GM18868 (cell line): ENCODE measurements around the gene CUEDC1.
A peak's percentile ranks its signal among the peaks of the same experiment; 100 is the strongest.

Experiments used
- ATAC-seq: cut with Tn5 transposase; IDR thresholded peaks from one replicate; pipeline ENCODE4 v1.9.1; 2021; ENCODE audit warnings: mild to moderate bottlenecking, moderate library complexity; ENCODE audit not compliant: unreplicated experiment

Gene CUEDC1

DNA sequence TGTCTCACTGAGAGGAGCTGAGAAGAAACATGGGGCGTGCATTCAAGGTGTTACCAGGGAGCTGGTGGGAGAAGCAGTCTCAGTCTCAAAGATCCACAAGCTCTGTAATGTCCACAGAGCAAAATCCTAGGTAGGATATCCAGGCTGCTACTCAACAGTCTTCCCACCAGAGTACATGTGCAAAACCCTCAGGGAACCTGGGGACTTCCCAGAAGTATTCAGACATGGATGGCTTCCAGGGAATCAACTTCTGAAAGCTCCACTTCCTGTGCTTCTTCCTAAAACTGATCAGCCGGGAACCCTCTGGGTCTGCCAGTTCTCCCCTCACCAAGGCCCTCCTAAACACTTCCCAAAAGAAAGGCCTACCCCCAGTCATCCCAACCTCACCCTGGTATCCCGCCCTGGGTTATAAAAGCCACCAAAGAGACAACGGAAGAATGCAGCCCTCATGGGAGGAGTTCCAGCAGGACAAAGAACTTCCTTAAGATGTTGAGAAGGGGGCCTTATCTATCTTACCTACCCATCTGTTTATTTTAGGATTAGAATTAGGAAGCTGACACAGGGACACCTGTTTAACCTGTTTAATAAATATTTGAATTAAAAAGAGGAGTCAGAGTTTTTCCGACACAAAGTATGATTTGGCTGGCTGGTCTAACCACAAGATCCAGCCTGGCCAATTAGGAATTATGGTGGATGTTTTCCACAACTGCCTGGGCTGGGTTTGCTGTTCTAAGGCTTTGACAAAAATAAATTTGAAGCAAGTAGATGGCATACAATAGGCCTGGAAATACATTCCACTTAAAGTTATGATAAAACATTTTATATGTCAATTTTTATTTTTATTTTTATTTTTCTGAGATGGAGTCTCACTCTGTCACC, 37.0 kb downstream of the CUEDC1 start:
- ATAC-seq = no peak

DNA sequence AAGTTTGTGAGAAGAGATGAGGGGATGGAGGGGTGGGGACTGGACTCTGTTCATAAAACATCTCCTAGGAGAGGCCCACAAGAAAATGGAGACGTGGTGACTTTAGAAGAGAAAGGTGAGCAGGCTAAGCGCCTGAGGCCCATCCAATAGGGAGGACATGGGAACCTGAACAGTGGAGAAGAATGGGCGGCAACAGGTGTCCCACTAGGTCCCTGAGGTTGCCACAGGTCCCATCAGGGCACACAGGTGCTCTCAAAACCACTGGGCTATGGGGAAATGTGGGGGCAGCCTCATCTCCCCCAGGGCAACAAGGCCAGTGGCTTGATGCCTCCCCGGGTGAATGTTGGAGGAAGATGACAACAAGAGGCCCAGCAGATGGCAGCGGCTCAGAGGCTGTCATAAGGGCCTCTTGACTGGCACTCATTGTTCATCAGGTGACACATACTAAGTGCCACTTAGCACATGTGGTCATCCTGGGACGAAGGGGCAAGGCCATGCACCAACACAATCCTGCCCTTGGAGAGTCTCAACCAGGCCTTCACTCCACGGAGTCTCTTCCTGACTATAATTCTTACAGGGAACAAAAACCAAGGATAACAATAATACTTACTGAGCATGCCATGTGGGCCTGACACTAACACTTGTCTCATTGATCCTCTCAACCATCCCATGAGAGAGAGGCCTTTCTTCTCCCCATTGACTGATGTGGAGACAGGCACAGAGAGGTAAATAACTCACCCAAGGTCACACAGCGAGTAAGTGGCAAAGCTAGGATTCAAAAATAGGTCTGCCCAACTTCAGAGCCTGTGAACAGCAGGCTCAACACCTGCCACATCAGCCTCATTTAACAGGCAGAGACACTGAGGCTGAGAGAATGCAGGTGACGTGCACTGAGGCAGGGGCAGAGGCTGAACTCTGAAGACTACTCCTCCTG, 38.0 kb downstream of the CUEDC1 start:
- no peak for ATAC-seq

DNA sequence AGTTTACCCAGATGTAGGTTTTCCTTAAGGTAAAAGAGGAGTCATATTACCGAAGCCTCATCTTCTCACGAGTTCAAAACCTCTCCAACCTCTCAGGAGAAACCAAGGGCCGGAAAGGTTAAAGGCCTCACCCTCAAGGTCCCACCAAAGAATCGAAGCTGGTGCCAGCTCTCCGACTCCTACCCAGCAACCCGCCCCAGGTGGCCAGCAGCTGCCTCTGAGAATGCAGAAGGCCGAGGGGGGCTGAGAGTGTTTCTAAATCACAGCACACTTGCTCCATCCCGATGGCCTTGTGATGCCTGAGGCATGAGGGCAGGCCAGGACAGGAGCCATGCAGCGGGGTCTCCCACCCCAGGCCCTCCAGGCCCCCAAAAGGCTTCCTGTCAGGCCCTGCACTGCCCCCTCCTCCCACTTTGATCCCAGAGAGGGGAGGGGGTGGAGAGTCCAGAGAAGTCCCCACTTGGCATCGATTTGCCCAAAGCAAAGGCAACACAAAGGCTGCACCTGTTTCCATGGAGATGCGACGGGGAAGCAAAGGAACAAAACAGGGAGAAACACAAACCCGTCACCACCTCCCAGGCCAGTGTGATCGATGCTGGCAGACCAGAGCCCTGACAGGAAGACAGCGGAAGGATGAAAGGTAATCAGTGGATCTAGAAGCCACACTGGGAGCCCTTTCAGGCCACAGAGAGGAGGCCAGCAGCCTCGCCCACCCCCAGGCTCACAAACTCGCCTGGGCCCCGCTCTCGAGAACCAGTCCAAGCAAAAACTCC, 39.0 kb downstream of the CUEDC1 start:
- ATAC-seq = no peak

DNA sequence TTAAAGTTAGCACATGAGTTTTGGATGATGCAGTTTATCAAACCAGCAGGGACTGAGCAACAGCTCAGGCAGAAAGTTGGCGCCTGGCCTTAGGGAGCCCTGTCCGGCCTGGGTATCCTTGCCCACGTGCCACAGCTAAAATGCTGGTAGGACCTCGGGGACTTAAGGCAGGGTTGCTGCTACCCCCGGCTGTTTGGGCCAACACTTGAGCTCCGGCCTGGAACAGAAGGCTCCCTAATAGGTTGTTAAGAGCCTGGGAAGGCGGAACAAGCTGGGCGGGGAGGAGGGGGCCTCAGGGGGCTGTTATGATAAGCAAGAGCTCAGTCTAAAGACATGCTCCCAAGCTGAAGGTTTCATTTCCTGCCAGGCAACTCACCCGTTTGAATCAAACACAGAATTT, 39.7 kb downstream of the CUEDC1 start:
- ATAC-seq = no peak

DNA sequence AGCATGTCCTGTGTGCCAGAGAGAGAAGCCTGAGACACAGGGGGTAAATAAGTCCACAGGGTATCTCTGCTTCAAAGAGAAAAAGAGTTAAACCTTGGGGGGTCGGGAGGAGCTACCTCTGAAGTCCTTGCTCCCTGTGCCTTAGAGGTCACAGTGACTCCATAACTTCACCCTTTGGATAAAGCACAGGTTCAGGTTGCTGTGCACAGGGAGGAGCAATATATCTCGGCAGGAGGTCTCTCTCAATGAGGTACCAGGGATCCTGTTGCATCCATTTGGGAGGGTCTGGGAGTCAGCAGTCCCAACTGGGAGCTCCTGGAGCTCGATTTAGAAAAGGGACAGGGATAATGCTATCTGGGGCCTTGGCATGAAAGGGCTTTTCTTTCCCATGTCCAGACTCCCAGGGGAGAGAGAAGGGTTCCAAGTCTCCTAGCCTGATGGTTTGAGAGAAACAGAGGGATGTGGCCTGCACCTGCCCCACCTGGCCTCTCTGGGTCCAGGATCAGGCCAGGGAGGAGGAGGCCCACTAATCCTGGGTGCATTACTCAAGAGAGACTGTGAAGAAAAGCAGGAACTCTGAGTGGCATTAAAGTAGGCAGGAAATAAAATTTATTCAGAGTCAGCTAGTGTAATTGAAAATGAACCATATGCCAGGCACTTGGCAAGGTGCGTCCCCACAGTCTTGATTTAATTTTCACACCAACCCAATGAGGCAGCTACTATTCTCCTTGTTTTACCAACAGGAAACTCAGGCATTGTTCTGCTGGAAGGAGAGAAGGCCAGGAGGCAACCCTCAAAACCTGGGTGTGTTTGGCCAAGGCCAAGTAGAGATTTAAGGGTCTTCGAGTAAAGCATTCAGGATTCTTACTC, 40.7 kb downstream of the CUEDC1 start:
- ATAC-seq = no peak

DNA sequence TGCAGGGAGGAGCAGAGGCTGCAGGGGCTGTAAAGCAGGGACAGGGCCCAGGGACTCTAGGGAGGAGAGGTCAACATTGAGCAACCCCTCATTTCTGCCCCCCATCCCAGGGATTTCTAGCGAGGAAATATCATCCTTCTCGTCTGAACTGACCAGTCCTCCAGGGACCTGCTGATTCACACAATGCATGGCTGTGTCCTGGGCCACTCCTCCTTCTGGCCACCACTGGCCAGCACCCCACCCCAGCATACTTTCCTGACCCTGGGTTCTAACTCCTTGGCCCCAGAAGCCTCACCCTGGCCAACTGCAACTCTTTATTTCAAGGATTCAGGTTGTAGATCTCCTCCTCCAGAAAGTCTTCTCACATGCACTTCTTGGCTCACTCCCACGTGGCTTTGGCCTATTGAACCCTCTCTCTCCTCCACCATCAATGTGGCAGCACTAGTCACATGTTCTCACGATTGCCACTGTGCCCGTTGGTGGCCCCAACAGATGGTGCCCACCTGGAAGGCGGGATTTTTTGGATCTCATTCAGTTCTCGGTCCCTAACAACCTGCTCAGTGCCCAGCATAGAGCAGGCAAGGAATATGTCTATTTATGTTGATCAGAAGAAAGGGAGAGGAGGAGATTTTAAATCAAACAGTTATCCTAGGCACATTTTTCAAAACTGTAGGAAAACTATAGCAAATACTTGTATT, 41.5 kb downstream of the CUEDC1 start:
- no peak for ATAC-seq

DNA sequence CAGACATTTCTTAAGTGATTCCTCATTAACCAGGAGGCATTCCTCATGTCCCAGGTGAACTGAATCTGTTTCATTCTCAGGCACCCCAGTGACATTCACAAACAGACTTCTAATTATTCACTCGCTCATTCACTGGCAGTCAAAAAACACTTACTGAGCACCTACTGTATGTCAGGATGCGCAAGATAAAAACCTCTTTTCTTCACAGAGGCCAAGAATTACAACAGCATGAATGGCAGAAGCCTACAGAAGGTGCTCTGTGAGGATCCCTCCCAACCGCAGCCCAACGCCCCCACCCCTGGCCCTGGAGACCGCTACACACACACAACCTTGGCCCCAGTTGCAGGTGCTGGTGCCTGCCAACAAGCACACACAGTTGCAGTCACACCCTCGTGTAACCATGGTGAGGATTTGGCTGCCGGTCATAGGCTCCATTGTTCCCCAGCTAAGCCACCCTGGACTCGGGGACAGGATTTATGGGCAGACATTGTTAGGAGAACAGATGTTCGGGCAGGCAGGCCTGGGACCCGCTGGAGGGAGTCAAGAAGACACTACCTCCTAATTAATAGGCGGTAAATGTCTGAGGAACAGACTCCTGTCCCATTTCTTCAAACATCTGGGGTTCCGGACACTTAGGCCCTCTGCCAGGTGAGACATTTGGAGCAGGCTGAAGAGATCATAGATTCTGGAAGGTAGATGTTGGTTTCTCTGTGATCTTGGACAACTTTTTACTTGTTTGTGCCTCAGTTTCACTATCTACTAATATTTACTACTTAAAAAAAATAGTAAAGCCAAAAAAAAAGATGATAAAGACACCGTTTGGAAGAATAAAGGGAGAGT, 43.2 kb downstream of the CUEDC1 start:
- no peak for ATAC-seq

DNA sequence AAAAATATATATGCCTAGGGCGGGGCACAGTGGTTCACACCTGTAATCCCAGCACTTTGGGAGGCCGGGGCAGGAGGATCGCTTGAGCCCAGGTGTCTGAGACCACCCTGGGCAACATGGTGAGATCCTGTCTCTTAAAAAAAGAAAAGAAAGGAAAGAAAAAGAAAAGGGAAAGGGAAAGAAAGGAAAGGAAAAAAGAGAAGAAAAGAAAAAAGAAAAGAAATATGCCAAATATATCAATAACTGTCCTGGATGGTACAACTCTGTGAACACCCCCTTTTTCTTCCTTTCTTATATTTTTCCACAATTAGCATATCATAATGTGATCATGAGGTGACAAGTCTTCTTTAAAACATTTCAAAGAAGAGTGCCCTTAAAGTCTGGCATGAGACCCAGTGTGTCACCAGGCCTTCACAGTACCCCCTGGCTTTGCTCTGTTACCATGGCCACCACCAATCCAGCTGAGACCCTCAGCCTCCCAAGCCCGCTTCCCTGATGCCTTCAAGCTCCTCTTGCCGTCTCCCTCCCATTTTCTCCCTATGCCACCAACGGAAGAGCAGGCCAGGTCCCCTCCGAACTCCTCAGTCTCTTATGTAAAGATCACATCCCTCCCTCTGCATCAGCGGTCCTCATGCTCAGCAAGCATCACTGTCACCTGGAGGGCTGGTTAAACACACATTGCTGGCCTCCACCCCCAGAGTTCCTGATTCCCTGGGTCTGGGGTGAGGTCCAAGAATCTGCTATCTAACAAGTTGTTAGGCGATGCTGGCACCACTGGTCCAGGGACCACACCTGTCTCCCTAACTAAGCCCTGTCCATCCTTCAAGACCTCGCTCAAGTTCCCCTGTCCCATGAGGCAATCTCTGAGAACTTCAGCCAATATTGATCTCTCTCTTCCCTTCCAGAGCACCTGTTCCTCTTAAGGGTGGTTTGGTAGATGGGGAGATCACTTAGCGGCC, 44.5 kb downstream of the CUEDC1 start:
- ATAC-seq = no peak

DNA sequence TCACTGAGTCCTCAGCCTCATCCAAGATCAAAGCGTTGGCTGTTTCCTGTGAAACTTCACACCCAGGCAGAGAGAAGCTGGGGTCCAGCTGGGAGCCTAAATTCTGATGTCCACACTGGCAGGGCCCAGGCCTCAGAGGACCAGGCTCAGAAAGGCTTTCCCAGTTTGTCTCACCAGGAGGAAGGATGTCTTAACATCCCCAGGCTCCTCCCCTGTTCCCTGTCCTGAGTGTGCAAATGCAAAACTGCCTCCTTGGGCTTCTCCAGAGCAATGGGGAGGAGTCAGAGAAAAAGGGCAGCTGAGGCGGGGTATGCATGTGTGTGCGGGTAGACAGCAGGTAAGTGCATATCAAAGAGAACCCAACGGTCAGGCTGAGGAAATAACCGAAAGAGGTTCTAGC, 45.7 kb downstream of the CUEDC1 start:
- no peak for ATAC-seq

DNA sequence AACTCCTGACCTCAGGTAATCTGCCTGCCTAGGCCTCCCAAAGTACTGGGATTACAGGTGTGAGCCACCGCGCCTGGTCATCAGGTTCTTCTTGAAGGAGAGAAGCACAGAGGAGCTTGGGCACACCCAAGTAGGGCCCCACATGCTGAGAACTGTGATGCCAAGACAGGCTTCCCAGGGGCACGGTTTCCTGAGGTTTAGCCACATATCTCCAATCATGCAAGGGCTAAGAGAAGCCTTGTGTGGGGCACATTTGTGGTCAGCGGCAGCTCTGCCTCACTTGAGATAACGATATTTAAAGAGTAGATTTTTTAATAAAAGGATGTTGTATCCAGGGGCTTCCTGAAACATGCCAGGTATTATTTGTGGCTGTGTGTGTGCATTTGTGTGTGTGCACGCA, 46.9 kb downstream of the CUEDC1 start:
- ATAC-seq = no peak

DNA sequence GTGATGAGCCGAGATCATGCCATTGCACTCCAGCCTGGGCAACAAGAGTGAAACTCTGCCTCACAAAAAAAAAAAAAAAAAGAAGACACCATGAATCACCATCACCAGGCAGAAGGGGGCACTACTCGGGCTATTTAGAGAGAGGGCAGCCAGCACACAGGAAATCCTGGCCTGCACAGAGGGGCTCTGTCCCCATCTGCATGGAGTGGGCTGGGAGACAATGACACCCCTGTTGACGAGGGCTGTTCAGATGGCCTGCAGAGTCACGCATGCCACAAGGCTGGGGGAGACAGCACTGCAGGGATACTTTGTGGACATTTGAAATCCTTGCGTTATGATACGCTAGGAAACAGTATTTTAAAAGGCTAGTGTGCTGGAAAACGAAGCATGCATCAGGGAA, 48.3 kb downstream of the CUEDC1 start:
- no peak for ATAC-seq

DNA sequence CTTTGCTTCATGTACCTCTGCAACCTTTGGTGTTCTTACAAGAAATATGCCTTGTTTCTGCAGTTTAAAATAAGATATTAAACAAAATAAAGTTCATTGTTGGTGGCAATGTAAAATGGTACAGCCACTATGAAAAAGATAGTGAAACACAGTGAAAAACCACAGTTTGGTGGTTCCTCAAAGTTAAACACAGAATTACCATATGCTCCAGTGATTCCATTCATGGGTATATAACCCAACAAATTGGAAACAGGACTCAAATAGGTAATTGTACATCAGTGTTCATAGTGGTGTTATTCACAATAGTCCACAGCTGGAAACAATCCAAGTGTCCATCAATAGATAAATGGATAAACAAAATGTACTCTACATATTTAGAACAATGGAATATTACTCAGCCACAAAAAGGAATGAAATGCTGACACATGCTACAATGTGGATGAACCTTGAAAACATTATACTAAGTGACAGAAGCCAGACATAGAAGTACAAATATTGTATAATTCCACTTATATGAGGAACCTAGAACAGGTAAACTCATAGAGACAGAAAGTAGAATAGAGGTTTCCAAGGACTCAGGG, 49.2 kb downstream of the CUEDC1 start:
- no peak for ATAC-seq

DNA sequence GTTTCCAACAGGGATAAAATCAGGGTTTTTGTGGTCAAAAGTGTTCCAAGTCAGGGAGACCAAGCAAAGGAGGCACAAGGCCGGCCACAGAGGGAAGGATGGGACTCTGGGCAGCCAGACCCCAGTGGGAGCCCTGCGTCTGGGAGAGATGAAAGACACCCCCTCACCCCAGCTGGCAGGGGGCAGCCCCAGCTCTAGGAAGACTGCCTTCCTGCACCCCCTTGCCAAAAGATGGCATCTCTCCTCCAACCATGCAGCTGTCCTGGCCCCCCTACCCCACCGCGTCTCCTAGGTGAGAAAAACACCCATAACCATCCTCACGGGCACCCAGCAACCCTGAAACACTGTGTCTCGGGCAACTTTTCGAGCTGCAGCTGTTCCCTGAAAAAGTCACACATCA, 51.3 kb downstream of the CUEDC1 start:
- no peak for ATAC-seq

DNA sequence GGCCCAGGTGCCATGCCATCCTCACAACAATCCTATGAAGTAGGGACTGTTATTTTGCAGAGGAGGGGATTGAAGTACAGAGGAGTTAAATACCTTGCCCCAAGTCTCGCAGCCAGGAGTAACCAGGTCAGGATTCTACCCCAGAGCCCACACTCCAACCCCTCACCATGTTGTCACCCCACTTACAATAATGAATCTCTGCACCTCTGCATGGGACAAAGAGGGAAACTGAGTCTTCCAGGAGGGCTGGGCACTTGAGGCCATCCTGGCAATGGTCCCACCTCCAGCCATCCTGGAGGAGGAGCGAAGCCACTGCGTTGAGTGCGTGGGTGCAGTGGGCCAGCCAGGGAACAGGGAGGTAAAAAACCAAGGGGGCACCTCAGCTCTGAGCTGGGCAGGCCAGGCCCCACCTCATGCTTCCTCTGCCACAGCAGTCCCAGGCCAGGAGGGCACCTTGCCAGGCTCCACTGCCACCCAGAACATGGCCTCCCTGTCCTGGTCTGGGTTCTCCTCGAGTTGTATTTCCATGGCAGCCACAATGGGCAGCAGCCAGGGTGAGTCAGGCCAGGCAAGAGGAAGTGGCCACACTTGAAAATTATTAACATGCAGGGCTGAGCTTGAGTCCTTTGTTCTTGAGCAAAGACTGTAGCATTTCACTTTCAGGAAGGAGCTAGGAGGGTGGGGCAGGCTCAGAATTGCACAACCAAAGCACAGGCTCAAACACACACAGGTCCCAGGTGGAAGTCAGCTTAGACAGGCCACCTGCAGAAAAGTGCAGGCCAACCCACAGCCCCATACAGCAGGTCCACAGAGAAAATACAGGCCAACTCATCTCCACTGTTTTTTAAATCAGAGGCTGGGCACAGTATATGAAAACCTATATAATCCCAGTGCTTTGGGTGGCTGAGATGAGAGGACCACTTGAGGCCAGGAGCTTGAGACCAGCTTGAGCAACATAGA, 52.1 kb downstream of the CUEDC1 start:
- ATAC-seq = peak; percentile 59

DNA sequence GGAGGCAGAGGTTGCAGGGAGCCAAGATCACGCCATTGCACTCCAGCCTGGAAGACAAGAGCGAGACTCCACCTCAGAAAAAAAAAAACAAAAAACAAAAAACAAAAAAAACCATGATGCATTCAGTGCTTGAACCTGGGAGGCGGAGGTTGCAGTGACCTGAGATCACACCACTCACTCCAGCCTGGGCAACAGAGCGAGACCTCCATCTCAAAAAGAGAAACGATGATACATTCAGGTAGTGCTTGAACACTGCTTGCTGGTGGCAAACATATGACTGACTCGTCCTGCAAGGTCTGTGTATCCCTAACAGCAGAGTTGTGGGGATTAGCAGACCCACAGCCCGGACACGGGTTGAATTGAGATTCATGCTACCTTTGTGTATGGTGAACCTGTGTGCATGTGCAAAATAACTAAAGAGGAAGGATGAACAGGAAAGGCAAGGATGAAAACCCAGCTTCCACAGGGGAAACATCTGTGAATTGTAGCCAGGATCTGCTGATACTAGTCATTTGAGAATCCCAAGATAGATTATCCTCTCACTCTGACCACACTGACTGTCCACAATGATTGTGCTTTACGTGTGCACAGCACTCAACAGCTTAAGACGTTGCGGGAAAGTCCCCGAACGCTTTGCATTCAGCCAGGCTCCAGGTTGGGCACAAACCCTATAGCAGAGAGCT, 53.0 kb downstream of the CUEDC1 start:
- ATAC-seq = peak; percentile 79
